NCI-H226 (cell line): ENCODE data around the gene CATSPERE.
"Not testable (repeated sequence)": the region's sequence is repeated elsewhere in the genome, so short reads cannot be mapped to it uniquely, and the experiment has no call there.

Source experiments
- DNase-seq: peaks from one replicate; pipeline ENCODE4 v3.0.0-alpha.2; 2015

Gene CATSPERE

GRCh38 chr1:244449936-244450508 lies 11.1 kb upstream of the CATSPERE start:
- DNase-seq, result no peak

DNA sequence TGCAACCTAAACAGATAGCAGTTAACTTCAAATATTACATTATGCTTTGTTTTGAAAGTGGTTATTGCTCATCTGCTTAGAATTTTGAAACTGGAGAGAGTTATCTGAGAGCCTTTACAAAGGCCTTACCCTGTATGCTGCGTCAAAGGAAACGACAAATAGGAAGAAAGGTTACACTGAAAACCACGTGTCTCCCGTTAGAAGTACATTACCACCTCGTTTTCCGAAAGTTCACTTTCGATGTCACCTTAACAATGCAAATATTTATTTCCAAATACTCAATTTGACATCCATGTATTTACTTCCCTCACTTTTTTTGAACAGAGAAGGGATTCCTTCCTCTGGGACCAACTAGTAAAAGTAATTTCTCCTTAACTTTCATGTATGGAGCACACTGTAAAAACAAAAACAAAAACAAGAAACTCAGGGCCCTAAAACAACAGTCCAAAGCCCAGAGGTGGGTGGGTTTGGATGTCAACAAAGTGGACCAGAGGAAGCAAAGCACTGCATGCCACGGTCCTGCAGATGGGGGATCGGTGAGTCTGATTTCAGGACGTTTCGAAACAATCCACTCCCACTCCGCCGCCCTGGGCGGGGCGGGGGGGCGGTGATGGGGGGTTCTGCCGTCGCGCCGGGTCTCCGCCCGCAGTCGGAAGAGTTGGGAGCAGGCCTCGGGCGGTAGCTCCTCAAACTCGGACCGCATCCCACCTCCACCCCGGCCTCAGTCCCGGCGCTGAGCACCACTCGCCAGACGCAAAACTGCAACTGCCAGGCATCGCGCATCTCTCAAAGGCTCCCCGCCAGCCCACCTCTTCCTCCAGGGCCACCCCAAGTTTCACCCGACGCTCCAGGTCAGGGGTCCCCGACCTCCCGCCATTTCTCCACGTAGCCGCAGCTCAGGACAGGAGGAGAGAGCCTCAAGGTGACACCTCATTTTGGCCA lies 10.2 kb upstream of the CATSPERE start:
- peak; percentile 53 for DNase-seq

- no peak for DNase-seq
Observed at GRCh38 chr1:244451539-244451950, 9.5 kb upstream of the CATSPERE start, which contains the start of gene ADSS2. ADSS2 (minus strand) TSS chr1:244451909; CDS start chr1:244451817, 92 bp downstream.

- peak; percentile 97 for DNase-seq
Observed at GRCh38 chr1:244451951-244452795, 8.9 kb upstream of the CATSPERE start.

- DNase-seq, result no peak
Observed at GRCh38 chr1:244454412-244454811, 6.7 kb upstream of the CATSPERE start.

DNA sequence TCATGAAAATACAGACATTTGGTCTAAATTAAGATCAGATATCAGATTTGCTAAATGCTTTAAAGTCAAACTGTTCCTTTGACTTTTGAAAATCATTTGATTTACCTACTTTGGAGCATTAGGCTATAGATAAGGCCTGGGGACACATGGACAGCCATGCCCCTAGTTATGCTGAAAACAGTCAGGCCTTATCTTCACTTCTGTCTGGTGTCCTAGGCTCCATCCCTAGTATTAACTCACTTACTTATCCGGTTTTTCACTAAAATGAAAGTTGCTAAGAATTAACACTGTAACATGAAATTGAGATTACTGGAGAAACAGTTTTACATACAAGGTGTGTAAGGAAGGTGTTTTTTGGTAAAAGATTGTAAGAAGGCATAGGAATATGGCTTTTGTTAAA lies 4.5 kb upstream of the CATSPERE start:
- no peak for DNase-seq

DNA sequence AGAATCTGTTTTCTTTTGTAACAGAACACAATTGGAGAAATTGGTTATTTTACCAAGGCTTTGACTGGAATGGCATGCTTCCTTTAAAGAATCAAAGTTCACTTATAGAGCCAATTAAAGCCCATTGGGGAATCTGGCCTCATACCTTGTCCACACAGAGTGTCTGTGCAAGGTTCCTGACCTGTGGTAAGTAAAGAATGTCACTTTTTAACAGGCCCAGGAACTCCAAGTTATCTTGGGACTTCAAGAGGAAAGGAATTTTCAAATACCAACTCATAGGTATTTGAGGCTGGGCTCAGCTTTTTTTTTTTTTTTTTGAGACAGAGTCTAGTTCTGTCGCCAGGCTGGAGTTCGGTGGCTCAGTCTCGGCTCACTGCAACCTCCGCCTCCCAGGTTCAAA lies 2.3 kb upstream of the CATSPERE start:
- no peak for DNase-seq

GRCh38 chr1:244460197-244460596 lies 876 bp upstream of the CATSPERE start:
- DNase-seq, result peak; percentile 12

GRCh38 chr1:244466724-244467123 lies 5.7 kb downstream of the CATSPERE start:
- DNase-seq, result no peak

DNA sequence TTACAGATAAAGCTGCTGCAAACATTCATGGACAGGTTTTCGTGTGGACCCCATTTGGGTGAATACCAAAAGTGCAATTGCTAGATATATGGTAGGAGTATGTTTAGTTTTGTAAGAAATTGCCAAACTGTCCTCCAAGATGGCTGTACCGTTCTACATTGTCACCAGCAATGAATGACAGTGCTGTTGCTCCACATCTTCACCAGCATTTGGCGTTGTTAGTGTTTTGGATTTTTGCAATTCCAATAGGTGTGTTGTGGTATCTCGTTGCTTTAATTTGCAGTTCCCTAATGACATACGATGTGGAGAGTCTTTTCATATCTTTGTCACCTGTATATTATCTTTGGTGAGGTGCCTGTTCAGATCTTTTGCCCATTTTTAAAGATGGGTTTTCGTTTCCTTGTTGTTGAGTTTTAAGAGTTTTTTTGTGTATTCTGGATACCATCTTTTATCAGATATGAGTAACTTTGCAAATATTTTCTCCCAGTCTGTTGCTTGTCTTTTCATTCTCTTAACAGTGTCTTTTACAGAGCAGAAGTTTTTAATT lies 12.1 kb downstream of the CATSPERE start:
- no peak for DNase-seq

DNA sequence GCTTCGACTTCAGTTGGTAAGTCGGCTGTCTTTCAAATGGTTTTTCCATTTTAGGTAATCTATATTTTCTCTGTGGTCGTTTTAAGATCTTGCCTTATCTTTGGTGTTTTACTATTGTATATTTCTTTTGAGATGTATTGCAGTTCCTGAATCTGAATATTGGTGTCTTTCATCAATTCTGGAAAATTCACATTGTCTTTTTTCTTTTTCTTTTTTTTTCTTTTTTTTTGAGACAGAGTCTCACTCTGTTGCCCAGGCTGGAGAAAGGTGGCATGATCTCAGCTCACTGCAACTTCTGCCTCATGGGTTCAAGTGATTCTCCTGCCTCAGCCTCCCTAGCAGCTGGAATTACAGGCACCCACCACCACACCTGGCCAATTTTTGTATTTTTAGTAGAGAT lies 23.9 kb downstream of the CATSPERE start:
- DNase-seq, result not testable (repeated sequence)

DNA sequence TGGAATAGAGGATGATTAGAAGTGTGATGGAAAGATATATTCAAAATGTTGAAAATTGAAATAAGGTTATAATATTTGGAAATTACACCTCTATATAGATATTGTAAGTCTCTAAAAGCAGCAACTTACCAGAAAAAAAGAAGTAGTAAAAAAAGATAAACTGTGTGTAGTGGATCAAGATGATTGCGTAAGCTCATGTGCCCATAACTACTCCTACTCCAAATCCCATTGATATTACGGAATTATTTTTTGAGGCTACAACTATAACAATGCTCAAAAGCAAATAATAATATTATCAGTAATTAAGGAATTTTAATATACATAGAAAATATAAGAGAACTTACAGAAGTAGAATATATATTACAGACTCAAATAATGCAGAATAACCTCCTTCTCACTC lies 33.6 kb downstream of the CATSPERE start:
- no peak for DNase-seq

DNA sequence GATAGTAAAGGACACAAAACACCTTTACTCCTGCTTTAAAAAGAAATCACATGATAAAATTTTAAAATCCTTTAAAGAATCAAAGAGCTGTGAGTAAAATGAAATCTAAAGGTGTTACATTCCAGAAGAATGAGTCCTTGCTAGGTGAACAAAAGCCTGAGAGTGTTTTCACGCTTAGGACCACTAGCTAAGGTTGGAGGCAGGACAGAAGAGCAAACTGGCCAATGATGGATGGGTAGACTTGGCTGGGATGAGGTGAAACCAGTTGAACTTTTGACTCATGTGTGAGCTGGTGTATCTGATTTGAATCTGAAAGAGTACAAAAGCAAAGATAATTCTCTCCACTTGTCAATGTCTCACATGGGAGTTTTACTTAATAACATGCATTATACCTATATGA lies 35.1 kb downstream of the CATSPERE start:
- DNase-seq, result no peak

DNA sequence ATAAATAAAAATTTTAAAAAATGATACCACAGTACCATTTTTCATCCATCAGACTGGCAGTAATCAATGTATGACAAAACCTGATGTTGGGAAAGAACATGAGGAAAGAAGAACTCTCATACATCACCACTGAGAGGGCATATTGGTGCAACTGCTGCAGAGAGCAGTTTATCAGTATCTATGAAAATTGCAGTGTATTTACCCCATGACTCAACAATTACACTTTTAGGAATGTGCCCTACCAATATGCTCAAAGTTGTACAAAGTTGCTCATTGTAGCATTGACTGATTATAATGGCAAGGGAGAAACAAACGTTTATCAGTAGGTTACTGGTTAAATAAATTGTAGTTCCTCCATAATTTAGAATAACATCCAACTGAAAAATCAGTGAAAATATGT lies 36.7 kb downstream of the CATSPERE start:
- DNase-seq, result peak; percentile 46

DNA sequence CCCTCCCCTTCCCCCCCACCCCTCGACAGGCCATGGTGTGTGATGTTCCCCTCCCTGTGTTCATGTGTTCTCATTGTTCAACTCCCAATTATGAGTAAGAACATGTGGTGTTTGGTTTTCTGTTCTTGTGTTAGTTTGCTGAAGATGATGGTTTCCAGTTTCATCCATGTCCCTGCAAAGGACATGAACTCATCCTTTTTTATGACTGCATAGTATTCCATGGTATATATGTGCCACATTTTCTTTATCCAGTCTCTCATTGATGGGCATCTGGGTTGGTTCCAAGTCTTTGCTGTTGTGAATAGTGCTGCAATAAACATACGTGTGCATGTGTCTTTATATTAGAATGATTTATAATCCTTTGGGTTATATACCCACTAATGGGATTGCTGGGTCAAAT lies 38.4 kb downstream of the CATSPERE start:
- DNase-seq, result not testable (repeated sequence)

- DNase-seq, result not testable (repeated sequence)
Observed at GRCh38 chr1:244500515-244500914, 39.4 kb downstream of the CATSPERE start.

- DNase-seq, result no peak
Observed at GRCh38 chr1:244502630-244503029, 41.6 kb downstream of the CATSPERE start.

- DNase-seq, result no peak
Observed at GRCh38 chr1:244513493-244513892, 52.4 kb downstream of the CATSPERE start.

DNA sequence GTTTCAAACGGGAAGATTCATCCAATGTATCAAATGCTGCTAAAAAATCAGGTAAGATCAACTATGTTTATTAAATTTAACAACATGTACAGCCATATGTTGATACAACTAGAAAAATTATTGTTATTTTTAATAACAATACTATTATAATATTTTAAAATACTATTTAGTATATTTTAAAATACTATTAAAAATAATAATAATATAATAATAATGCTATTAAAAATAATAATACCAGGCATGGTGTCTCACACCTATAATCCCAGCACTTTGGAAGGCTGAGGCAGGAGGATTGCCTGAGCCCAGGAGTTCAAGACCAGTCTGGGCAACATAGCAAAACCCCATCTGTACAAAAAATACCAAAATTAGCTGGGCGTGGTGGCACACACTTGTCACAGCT lies 54.6 kb downstream of the CATSPERE start:
- DNase-seq, result no peak

DNA sequence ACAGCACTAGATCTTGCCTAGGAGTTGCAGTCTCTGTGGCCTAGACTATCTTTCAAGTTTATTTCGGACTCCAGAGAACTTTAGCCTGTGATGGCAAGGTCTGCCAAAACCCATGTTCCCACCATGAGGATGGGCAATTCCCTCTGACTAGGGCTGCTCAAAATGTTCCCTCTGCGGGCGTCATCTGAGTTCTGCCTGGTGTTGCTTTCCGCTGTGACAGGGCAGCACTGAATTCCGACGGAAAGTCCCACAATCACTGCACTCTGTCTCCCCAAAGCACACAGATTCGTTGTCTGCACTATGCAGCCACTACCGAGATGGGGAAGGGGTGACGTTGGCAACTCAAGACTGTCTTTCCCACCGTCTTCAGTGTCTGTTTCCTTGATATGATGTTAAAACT lies 75.2 kb downstream of the CATSPERE start:
- no peak for DNase-seq

GRCh38 chr1:244545511-244545910 lies 84.4 kb downstream of the CATSPERE start:
- no peak for DNase-seq

GRCh38 chr1:244548558-244549115 lies 87.6 kb downstream of the CATSPERE start:
- DNase-seq, result no peak

DNA sequence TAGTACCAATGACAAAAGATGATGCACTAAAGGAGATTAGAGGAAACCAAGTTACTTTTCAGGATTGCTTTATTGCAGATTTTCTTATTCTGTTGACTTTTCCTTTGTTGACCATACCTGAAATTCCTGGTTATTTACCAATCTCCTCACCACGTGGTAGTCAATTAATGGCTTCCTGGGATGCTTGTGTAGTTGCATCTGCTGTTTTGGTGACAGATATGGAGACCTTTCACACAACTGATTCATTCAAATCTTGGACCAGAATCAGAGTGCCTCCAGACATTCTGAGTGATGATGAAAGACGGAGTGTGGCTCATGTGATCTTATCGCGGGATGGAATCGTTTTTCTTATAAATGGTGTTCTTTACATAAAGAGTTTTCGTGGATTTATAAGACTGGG lies 91.3 kb downstream of the CATSPERE start:
- no peak for DNase-seq
